GM12874 (cell line): ENCODE data around the gene ZKSCAN4.

ENCODE experiments used
- CTCF ChIP-seq: IDR thresholded peaks from 2 replicates; pipeline ENCODE4 v1.5.1; 2011; ENCODE audit warnings: low read depth, mild to moderate bottlenecking, control low read depth, low read length, moderate library complexity; ENCODE audit not compliant: insufficient read depth

ZKSCAN4 gene

GRCh38 chr6:28206928-28207509 lies 45.0 kb downstream of the ZKSCAN4 start:
- TF ChIP-seq CTCF, result no peak

DNA sequence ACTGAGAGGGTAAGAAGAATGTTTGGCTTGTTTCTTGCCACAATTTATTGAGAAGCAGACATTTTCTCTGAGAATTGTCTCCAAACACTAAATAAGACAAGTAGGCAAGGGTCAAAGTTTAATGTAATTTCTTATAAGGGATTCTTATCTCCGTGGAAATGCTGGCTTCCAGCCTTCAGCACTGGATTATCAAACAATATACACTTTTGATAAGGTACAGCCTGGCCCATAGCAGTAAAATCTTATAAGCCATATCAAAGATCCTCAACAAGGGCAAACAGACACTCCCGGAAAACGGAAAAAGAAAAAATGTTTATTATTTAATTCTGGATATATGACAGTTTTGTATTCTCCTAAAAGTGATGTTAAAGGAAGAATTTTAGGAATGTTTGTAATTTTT lies 45.5 kb downstream of the ZKSCAN4 start:
- TF ChIP-seq CTCF, result no peak

- TF ChIP-seq CTCF, result no peak
These were observed 46.2 kb downstream of the ZKSCAN4 start for GRCh38 chr6:28205879-28206278.

GRCh38 chr6:28203201-28203600 lies 48.9 kb downstream of the ZKSCAN4 start:
- no peak for TF ChIP-seq CTCF

- no peak for TF ChIP-seq CTCF
These were observed 52.0 kb downstream of the ZKSCAN4 start for GRCh38 chr6:28200020-28200419.
